MM.1S (cell line): ENCODE data around the gene GSG1.
A peak's percentile ranks its signal among the peaks of the same experiment; 100 is the strongest.

Source experiments
- DNase-seq: peaks from one replicate; pipeline ENCODE4 v3.0.0-alpha.2; 2015
- H2AFZ ChIP-seq: fragments of 300-600 bp; sonication (generic); 2 replicates; pipeline ENCODE4 v1.6.0; 2016; ENCODE audit warnings: antibody characterized with exemption, low read length
- H3F3A ChIP-seq: fragments of 300-600 bp; sonication (generic); 2 replicates; pipeline ENCODE4 v1.6.1; 2016; ENCODE audit warnings: mild to moderate bottlenecking, antibody characterized with exemption, low read length, moderate library complexity, mixed read lengths; ENCODE audit not compliant: insufficient read depth
- H3K27ac ChIP-seq: fragments of 300-600 bp; sonication (generic); 2 replicates; pipeline ENCODE4 v1.5.1; 2016; ENCODE audit warnings: mild to moderate bottlenecking, low read length
- H3K27me3 ChIP-seq: fragments of 300-600 bp; sonication (generic); replicated peaks from 2 replicates; pipeline ENCODE4 v1.6.0; 2016; ENCODE audit warnings: low read length; ENCODE audit not compliant: insufficient read depth
- H3K36me3 ChIP-seq: fragments of 300-600 bp; sonication (generic); replicated peaks from 2 replicates; pipeline ENCODE4 v1.6.1; 2016; ENCODE audit warnings: mild to moderate bottlenecking, low read length, mixed read lengths; ENCODE audit not compliant: insufficient read depth
- H3K4me1 ChIP-seq: fragments of 300-600 bp; sonication (generic); 2 replicates; pipeline ENCODE4 v1.6.1; 2016; ENCODE audit warnings: low read length, mixed read lengths
- H3K4me2 ChIP-seq: fragments of 300-600 bp; sonication (generic); 2 replicates; pipeline ENCODE4 v1.6.0; 2016; ENCODE audit warnings: low read depth, low read length
- H3K4me3 ChIP-seq: fragments of 300-600 bp; sonication (generic); 2 replicates; pipeline ENCODE4 v1.5.1; 2016; ENCODE audit warnings: low read length, mixed read lengths
- H3K79me2 ChIP-seq: fragments of 300-600 bp; sonication (generic); 2 replicates; pipeline ENCODE4 v1.6.1; 2016; ENCODE audit warnings: mixed run types, low read length, mixed read lengths
- H3K9ac ChIP-seq: fragments of 300-600 bp; sonication (generic); 2 replicates; pipeline ENCODE4 v1.6.1; 2016; ENCODE audit warnings: low read length, mixed read lengths
- H3K9me2 ChIP-seq: fragments of 300-600 bp; sonication (generic); replicated peaks from 2 replicates; pipeline ENCODE4 v1.6.1; 2016; ENCODE audit warnings: mild to moderate bottlenecking, low read length, mixed read lengths; ENCODE audit not compliant: insufficient read depth
- H3K9me3 ChIP-seq: fragments of 300-600 bp; sonication (generic); replicated peaks from 2 replicates; pipeline ENCODE4 v1.6.1; 2016; ENCODE audit warnings: mild to moderate bottlenecking, low read length, mixed read lengths; ENCODE audit not compliant: insufficient read depth
- H4K20me1 ChIP-seq: fragments of 300-600 bp; sonication (generic); 2 replicates; pipeline ENCODE4 v1.6.1; 2016; ENCODE audit warnings: mild to moderate bottlenecking, low read length, moderate library complexity, mixed read lengths; ENCODE audit not compliant: insufficient read depth
- EZH2 ChIP-seq: fragments of 300-600 bp; sonication (generic); optimal IDR thresholded peaks from 2 replicates; pipeline ENCODE3; 2017; ENCODE audit warnings: low read depth, mild to moderate bottlenecking, antibody characterized with exemption, low read length, mixed read lengths
- EZH2phosphoT487 ChIP-seq: fragments of 300-600 bp; sonication (generic); IDR thresholded peaks from 2 replicates; pipeline ENCODE4 v1.6.1; 2018; ENCODE audit warnings: antibody characterized with exemption, low read length
- TF ChIP-seq, protein P1 (sequence below): fragments of 300-600 bp; sonication (generic); IDR thresholded peaks from 2 replicates; pipeline ENCODE4 v1.5.1; 2016; ENCODE audit warnings: antibody characterized with exemption, low read length, mixed read lengths

GSG1 gene

DNA sequence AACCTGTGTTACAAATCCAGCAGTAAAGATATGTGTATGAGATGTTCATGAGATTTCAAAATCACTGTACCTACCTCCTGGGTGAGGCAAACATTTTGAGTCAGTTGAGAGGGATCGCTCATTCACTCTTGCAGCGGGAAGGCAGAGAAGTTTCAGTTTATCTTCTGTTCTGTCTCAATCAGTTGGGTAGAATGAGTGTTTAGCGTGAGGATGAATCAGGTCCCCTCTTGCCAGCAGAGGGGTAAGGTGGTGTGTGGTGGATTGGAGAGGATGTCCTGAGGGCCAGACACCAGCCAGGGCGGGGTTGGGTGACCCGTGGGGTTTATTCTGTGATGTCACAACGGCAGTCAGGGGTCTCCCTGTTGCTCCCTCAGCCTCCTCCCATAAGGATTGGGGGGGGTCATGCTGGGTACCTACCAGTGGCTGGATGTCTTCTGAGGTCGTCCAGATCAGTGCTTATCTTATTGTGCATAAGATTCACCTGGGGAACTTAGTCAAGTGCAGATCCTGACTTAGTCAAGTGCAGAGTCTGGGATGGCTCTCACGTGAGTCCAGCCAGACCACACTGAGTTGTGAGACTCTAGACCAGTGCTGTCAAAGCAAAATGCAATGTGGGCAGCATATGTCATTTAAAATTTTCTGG, at the start of gene GSG1:
Gene GSG1, minus strand, starts transcription at position 277 of the 643 bp plus-strand sequence. Its CDS starts 155 bp downstream, at position 122.
- Histone ChIP-seq H3K9me3 (no peaks in the 10 kb centered on the region), H3F3A (peaks cover 10% of the 10 kb centered on the region), H3K27ac (peak within 1 kb of the TSS; percentile 97; the same call in 1 of the 2 replicates), H3K9ac (peak within 1 kb of the TSS; percentile 98; the same call in 1 of the 2 replicates), H3K27me3 (no peaks in the 10 kb centered on the region), H2AFZ (peak within 1 kb of the TSS; percentile 88), H3K4me1 (peaks cover 34% of the 10 kb centered on the region), H4K20me1 (no peaks in the 10 kb centered on the region), H3K4me3 (no peak within 1 kb of the TSS), H3K9me2 (no peaks in the 10 kb centered on the region), H3K36me3 (no peaks in the 10 kb centered on the region), H3K79me2 (no peaks in the 10 kb centered on the region), H3K4me2 (peak within 1 kb of the TSS; percentile 94; the same call in 1 of the 2 replicates)
- TF ChIP-seq, protein P1, sequence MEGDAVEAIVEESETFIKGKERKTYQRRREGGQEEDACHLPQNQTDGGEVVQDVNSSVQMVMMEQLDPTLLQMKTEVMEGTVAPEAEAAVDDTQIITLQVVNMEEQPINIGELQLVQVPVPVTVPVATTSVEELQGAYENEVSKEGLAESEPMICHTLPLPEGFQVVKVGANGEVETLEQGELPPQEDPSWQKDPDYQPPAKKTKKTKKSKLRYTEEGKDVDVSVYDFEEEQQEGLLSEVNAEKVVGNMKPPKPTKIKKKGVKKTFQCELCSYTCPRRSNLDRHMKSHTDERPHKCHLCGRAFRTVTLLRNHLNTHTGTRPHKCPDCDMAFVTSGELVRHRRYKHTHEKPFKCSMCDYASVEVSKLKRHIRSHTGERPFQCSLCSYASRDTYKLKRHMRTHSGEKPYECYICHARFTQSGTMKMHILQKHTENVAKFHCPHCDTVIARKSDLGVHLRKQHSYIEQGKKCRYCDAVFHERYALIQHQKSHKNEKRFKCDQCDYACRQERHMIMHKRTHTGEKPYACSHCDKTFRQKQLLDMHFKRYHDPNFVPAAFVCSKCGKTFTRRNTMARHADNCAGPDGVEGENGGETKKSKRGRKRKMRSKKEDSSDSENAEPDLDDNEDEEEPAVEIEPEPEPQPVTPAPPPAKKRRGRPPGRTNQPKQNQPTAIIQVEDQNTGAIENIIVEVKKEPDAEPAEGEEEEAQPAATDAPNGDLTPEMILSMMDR, result no peak
- TF ChIP-seq EZH2, result no peak
- TF ChIP-seq EZH2phosphoT487, result no peak
- DNase-seq, result no peak

DNA sequence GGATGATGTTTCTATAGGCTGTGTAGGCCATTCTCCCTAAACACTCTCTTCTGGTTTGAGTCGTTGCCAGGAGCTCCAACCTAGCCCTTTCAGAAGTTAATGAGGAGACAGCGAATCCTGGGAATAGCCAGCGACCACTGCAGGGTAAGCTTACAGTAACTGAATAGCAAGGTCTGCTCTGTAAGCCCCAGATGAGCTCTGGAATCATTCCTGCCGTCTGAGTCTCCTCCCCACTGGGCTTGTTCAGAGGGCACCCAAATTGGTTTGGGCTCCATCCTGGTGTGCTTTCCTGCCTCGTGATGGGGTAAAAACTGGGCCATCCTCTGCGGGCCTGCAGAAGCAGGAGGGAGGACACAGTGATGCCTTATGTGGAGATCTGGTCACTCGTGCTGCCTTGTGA, 49.7 kb upstream of the GSG1 start:
- Histone ChIP-seq H4K20me1 (no peaks in the 10 kb centered on the region), H3K36me3 (no peaks in the 10 kb centered on the region), H3K4me2 (no peak overlapping the region), H3K9ac (no peak overlapping the region), H3K79me2 (no peaks in the 10 kb centered on the region), H3K4me1 (peaks cover 16% of the 10 kb centered on the region), H3K27ac (no peak overlapping the region), H3F3A (peaks cover 4% of the 10 kb centered on the region; the same call in 1 of the 2 replicates), H3K9me2 (no peaks in the 10 kb centered on the region), H3K9me3 (no peaks in the 10 kb centered on the region), H2AFZ (no peak overlapping the region), H3K27me3 (peaks cover 9% of the 10 kb centered on the region), H3K4me3 (no peak overlapping the region)
- DNase-seq, result no peak
- TF ChIP-seq, protein P1, result no peak
- no peak for TF ChIP-seq EZH2
- no peak for TF ChIP-seq EZH2phosphoT487

DNA sequence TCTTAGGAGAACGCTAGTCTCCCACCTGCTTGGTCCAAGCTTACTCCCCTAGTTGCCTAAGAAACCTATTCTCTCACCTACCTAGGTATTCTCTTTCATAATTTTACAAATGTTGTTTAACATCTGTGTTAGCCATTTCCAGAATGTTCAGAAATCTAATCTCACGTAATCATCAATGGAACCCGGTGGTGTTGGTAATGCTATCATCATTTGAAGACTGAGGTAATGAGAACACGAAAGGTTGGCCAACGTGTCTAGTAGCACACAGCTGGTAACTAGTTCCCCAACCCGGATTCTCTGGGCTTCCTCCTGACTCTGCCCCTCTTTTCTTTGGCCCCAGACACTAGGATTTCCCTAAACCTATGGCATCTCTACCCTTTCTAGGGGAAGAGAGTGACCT, 49.3 kb upstream of the GSG1 start:
- Histone ChIP-seq H3K4me3 (no peak overlapping the region), H3K4me2 (no peak overlapping the region), H3K4me1 (peaks cover 16% of the 10 kb centered on the region), H3K36me3 (no peaks in the 10 kb centered on the region), H3K27me3 (peaks cover 9% of the 10 kb centered on the region), H3K9me3 (no peaks in the 10 kb centered on the region), H3K27ac (no peak overlapping the region), H3K79me2 (no peaks in the 10 kb centered on the region), H3K9ac (no peak overlapping the region), H4K20me1 (no peaks in the 10 kb centered on the region), H2AFZ (no peak overlapping the region), H3K9me2 (no peaks in the 10 kb centered on the region), H3F3A (peaks cover 4% of the 10 kb centered on the region; the same call in 1 of the 2 replicates)
- DNase-seq, result no peak
- TF ChIP-seq, protein P1, result no peak
- TF ChIP-seq EZH2phosphoT487 (no peak), EZH2 (no peak)
